ENCODE data around the gene NRM. TPM values are rescaled to one million over a fixed set of nuclear protein-coding genes. Genes with fewer than 3 reads are reported as not detected.

NRM gene
- total and polyA plus RNA-seq, 2 of the 13 experiments (the other 11 are each of a cell fraction or from before 2014, with no cell fraction given): 12.5 to 16.0 TPM

- TF ChIP-seq ESRRA (CRISPR knock-in tag; IDR thresholded peaks at IDR 0.05; ENCODE audit: low read depth): peak; percentile 100
- TF ChIP-seq TERF1 (CRISPR knock-in tag; IDR thresholded peaks at IDR 0.05): no peak
- peak; percentile 87 for TF ChIP-seq HOXA5 (CRISPR knock-in tag; IDR thresholded peaks at IDR 0.05)
- TF ChIP-seq DBP (CRISPR knock-in tag; IDR thresholded peaks at IDR 0.05; ENCODE audit: not compliant biosample characterization): peak; percentile 84
- 0 out of 2 replicates have a peak, but pooled peaks have one; percentile 47 for TF ChIP-seq ZNF367 (CRISPR knock-in tag; IDR thresholded peaks at IDR 0.05; ENCODE audit: borderline replicate concordance)
- peak; percentile 99 for TF ChIP-seq UBTF (CRISPR knock-in tag; IDR thresholded peaks at IDR 0.05)
- peak; percentile 50 for TF ChIP-seq ZBTB26 (CRISPR knock-in tag; IDR thresholded peaks at IDR 0.05; ENCODE audit: borderline replicate concordance)
- TF ChIP-seq MED13 (CRISPR knock-in tag; IDR thresholded peaks at IDR 0.05): peak; percentile 95
- TF ChIP-seq PAXIP1 (CRISPR knock-in tag; conservative IDR thresholded peaks at IDR 0.05): peak; percentile 82
- 0 out of 2 replicates have a peak, but pooled peaks have one; percentile 76 for TF ChIP-seq IRX3 (CRISPR knock-in tag; IDR thresholded peaks at IDR 0.05; ENCODE audit: borderline replicate concordance, low read depth)
- peak; percentile 95 for TF ChIP-seq MAX (IDR thresholded peaks at IDR 0.05)
- no peak; the same call in 1 of the 2 replicates for TF ChIP-seq ZBTB43 (CRISPR knock-in tag; conservative IDR thresholded peaks at IDR 0.05)
- TF ChIP-seq YEATS4 (CRISPR knock-in tag; IDR thresholded peaks at IDR 0.05; ENCODE audit: borderline replicate concordance): peak; percentile 99
- peak; percentile 83 for TF ChIP-seq THAP11 (CRISPR knock-in tag; IDR thresholded peaks at IDR 0.05)
- no peak for TF ChIP-seq ZNF382 (CRISPR knock-in tag; IDR thresholded peaks at IDR 0.05; ENCODE audit: borderline replicate concordance)
- peak; percentile 78 for TF ChIP-seq HNRNPUL1 (IDR thresholded peaks at IDR 0.05; ENCODE audit: low read depth, low read length)
- TF ChIP-seq ZBTB7A (CRISPR knock-in tag; IDR thresholded peaks at IDR 0.05): peak; percentile 100
Observed at GRCh38 chr6:30647242-30648116, 43.3 kb downstream of the NRM start (continued).

All from HepG2 (cell line).